HL-60 (cell line): ENCODE measurements around the gene RPS14.

Experiments used
- POLR2AphosphoS5 ChIP-seq: IDR thresholded peaks from 2 replicates; pipeline ENCODE4 v1.6.1; 2012; ENCODE audit warnings: low read depth
- REST ChIP-seq: IDR thresholded peaks from 2 replicates; pipeline ENCODE4 v1.6.1; 2012; ENCODE audit warnings: low read depth; ENCODE audit not compliant: insufficient replicate concordance
- TF ChIP-seq, protein P1 (sequence below): IDR thresholded peaks from one replicate; pipeline ENCODE4 v1.5.1; 2011; ENCODE audit warnings: low read length, control low read depth, inconsistent platforms; ENCODE audit not compliant: insufficient read depth

DNA sequence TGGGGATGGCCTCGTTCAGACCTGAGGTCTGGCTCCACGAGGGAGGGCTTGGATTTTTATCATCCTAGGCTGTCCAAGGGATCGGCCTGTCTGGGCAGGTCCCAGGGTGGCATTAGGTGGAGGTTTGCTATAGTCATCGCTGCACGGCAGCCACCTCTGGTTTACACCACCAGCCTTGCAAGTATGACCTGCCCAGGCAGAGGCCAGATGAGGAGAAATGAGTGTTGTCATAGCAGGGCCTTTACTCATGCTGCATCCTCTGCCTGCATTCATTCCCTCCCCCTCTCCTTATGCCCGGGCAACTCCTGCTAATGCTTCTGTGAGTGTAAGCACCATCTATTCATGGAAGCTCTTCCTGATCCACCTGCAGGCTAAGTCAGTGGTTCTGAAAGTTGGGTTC lies 43.1 kb upstream of the RPS14 start:
- TF ChIP-seq, protein P1, sequence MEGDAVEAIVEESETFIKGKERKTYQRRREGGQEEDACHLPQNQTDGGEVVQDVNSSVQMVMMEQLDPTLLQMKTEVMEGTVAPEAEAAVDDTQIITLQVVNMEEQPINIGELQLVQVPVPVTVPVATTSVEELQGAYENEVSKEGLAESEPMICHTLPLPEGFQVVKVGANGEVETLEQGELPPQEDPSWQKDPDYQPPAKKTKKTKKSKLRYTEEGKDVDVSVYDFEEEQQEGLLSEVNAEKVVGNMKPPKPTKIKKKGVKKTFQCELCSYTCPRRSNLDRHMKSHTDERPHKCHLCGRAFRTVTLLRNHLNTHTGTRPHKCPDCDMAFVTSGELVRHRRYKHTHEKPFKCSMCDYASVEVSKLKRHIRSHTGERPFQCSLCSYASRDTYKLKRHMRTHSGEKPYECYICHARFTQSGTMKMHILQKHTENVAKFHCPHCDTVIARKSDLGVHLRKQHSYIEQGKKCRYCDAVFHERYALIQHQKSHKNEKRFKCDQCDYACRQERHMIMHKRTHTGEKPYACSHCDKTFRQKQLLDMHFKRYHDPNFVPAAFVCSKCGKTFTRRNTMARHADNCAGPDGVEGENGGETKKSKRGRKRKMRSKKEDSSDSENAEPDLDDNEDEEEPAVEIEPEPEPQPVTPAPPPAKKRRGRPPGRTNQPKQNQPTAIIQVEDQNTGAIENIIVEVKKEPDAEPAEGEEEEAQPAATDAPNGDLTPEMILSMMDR, result no peak
- TF ChIP-seq POLR2AphosphoS5 (no peak), REST (no peak)
